ENCODE measurements around the gene PRPSAP1.
"Not testable (repeated sequence)": the region's sequence is repeated elsewhere in the genome, so short reads cannot be mapped to it uniquely, and the experiment has no call there.

The PRPSAP1 gene

DNA sequence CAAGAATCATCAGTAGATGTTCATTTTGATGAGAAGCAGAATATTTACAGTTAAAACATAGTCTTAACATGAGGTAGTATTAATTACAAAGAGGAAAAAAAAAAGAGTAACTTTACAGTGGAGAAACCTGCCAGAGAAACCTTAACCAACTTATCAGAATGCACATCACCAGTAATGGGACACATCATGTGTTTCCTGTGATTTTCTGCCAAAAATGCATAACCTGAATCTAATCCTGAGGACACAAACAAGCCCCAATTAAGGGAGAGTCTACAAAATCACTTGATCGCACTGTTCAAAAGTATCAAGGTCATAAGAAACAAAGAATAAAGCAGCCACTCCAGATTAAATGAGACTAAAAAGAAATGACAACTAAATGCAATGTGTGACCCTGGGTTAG, 27.4 kb downstream of the PRPSAP1 start:
- peaks cover 0 to 5% of the 10 kb centered on the region in 2 donors for H3K4me1 ChIP-seq (ENCODE audit: control insufficient read depth in 2 of 2, insufficient read depth in 2 of 2, low read length in 2 of 2)
- no peaks in the 10 kb centered on the region for H3K9me3 ChIP-seq (ENCODE audit: control insufficient read depth in 2 of 2, low read length in 2 of 2)
- H3K9ac ChIP-seq (ENCODE audit: low read depth in 1 of 2, low read length in 2 of 2), result no peak overlapping the region
- no peak overlapping the region for H3K4me3 ChIP-seq (ENCODE audit: low read length in 2 of 2)
- H3K27me3 ChIP-seq (ENCODE audit: control insufficient read depth in 2 of 2, insufficient read depth in 2 of 2, low read length in 2 of 2), result no peaks in the 10 kb centered on the region
- H3K27ac ChIP-seq (ENCODE audit: low read depth in 2 of 2, low read length in 2 of 2), result no peak overlapping the region
- peaks cover 30 to 34% of the 10 kb centered on the region in 2 donors for H3K36me3 ChIP-seq (ENCODE audit: control insufficient read depth in 2 of 2, insufficient read depth in 2 of 2, low read length in 2 of 2)

GRCh38 chr17:76318586-76318985, 35.1 kb downstream of the PRPSAP1 start:
- peaks cover 10 to 20% of the 10 kb centered on the region in 2 donors for H3K36me3 ChIP-seq (ENCODE audit: control insufficient read depth in 2 of 2, insufficient read depth in 2 of 2, low read length in 2 of 2)
- no peak overlapping the region for H3K27ac ChIP-seq (ENCODE audit: low read depth in 2 of 2, low read length in 2 of 2)
- H3K4me1 ChIP-seq (ENCODE audit: control insufficient read depth in 2 of 2, insufficient read depth in 2 of 2, low read length in 2 of 2), result no peaks in the 10 kb centered on the region
- H3K9me3 ChIP-seq (ENCODE audit: control insufficient read depth in 2 of 2, low read length in 2 of 2), result no peaks in the 10 kb centered on the region
- no peak overlapping the region for H3K4me3 ChIP-seq (ENCODE audit: low read length in 2 of 2)
- no peaks in the 10 kb centered on the region for H3K27me3 ChIP-seq (ENCODE audit: control insufficient read depth in 2 of 2, insufficient read depth in 2 of 2, low read length in 2 of 2)
- H3K9ac ChIP-seq (ENCODE audit: low read depth in 1 of 2, low read length in 2 of 2), result no peak overlapping the region

DNA sequence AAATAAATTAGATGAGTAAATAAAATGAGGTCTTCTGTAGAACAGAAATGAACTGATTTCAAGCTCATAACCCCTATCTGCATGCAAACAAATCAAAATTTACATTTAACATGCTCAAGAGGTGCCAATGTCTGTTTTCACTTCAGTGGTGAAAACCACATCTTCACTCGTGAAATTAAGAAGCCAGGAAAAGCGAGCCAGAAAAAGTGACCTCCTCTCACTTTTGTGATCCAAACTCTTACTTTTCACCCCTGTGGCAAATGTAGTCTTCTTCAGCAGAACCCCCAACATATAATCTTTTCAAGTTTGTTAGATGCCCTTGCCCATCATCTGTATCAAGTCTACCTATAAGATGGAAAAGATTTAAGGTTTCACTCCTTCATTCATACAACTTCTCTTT, 36.2 kb downstream of the PRPSAP1 start:
- Histone ChIP-seq H3K36me3 (ENCODE audit: control insufficient read depth in 2 of 2, insufficient read depth in 2 of 2, low read length in 2 of 2) (peaks cover 17 to 22% of the 10 kb centered on the region in 2 donors), H3K27ac (ENCODE audit: low read depth in 2 of 2, low read length in 2 of 2) (no peak overlapping the region), H3K9ac (ENCODE audit: low read depth in 1 of 2, low read length in 2 of 2) (no peak overlapping the region), H3K27me3 (ENCODE audit: control insufficient read depth in 2 of 2, insufficient read depth in 2 of 2, low read length in 2 of 2) (no peaks in the 10 kb centered on the region), H3K4me1 (ENCODE audit: control insufficient read depth in 2 of 2, insufficient read depth in 2 of 2, low read length in 2 of 2) (no peaks in the 10 kb centered on the region), H3K9me3 (ENCODE audit: control insufficient read depth in 2 of 2, low read length in 2 of 2) (no peaks in the 10 kb centered on the region), H3K4me3 (ENCODE audit: low read length in 2 of 2) (no peak overlapping the region)

DNA sequence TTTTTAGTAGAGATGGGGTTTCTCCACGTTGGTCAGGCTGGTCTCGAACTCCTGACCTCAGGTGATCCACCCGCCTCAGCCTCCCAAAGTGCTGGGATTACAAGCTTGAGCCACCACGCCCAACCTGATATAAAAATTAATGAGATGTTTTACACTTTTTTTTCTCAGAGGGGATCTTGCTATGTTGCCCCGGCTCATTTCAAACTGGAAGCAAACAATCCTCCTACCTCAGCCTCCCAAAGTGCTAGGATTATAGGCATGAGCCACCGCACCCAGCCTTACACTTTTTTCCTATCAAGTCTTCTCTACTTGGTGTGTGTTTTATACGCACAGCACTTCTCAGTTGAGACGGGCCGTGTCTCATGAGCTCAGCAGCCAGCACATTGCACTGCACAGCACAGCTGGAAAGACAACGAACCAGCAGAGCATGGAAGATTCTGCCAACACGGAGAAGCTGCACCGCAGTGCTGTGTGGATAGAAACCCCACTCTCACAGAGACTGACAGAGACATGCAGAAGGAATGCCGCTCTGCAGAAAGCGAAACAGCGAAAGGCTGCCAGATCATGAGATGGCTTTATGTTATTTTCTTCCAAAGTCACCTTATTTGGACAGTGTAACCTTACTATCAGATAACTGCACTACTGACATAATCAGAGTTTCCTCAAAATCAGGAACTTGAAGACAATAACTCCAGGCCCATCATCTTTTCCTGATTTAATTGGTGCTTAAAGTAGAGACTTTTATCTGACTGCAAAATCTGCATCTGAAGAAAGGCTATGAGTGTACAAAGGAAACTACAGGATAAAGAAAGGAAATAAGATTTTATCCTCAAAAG, 39.1 kb downstream of the PRPSAP1 start:
- no peaks in the 10 kb centered on the region for H3K4me1 ChIP-seq (ENCODE audit: control insufficient read depth in 2 of 2, insufficient read depth in 2 of 2, low read length in 2 of 2)
- H3K9me3 ChIP-seq (ENCODE audit: control insufficient read depth in 2 of 2, low read length in 2 of 2), result no peaks in the 10 kb centered on the region
- no peak overlapping the region for H3K27ac ChIP-seq (ENCODE audit: low read depth in 2 of 2, low read length in 2 of 2)
- no peaks in the 10 kb centered on the region for H3K27me3 ChIP-seq (ENCODE audit: control insufficient read depth in 2 of 2, insufficient read depth in 2 of 2, low read length in 2 of 2)
- H3K4me3 ChIP-seq (ENCODE audit: low read length in 2 of 2), result no peak overlapping the region
- no peak overlapping the region for H3K9ac ChIP-seq (ENCODE audit: low read depth in 1 of 2, low read length in 2 of 2)
- H3K36me3 ChIP-seq (ENCODE audit: control insufficient read depth in 2 of 2, insufficient read depth in 2 of 2, low read length in 2 of 2), result peaks cover 24 to 33% of the 10 kb centered on the region in 2 donors

DNA sequence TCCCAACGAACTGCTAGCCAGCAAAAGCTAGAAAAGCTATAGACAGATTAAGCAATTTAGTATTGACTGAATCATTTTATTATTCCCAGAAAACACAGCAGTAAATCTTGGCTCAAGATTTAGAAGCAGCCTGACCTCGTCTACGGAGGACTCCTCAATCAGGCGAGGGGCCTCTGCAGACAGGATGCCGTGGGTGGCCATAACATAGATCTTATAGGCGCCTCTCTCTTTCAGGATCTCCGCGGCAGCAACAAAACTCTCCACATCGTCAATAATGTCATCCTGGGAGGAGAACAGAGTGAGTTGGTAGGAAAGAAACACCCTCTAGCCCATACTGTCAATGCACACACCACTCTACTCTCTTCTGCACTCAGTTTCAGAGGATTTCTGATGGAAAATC, 41.0 kb downstream of the PRPSAP1 start:
- no peaks in the 10 kb centered on the region for H3K9me3 ChIP-seq (ENCODE audit: control insufficient read depth in 2 of 2, low read length in 2 of 2)

GRCh38 chr17:76309461-76309860, 44.3 kb downstream of the PRPSAP1 start:
- peaks cover 18 to 28% of the 10 kb centered on the region in 2 donors for H3K36me3 ChIP-seq (ENCODE audit: control insufficient read depth in 2 of 2, insufficient read depth in 2 of 2, low read length in 2 of 2)
- no peak overlapping the region for H3K9ac ChIP-seq (ENCODE audit: low read depth in 1 of 2, low read length in 2 of 2)
- no peaks in the 10 kb centered on the region for H3K9me3 ChIP-seq (ENCODE audit: control insufficient read depth in 2 of 2, low read length in 2 of 2)
- no peaks in the 10 kb centered on the region for H3K27me3 ChIP-seq (ENCODE audit: control insufficient read depth in 2 of 2, insufficient read depth in 2 of 2, low read length in 2 of 2)
- no peaks in the 10 kb centered on the region for H3K4me1 ChIP-seq (ENCODE audit: control insufficient read depth in 2 of 2, insufficient read depth in 2 of 2, low read length in 2 of 2)
- H3K4me3 ChIP-seq (ENCODE audit: low read length in 2 of 2), result no peak overlapping the region
- H3K27ac ChIP-seq (ENCODE audit: low read depth in 2 of 2, low read length in 2 of 2), result no peak overlapping the region

More for the DNA sequence above, 41.0 kb downstream of the PRPSAP1 start:
- Histone ChIP-seq H3K9ac (ENCODE audit: low read depth in 1 of 2, low read length in 2 of 2) (no peak overlapping the region), H3K36me3 (ENCODE audit: control insufficient read depth in 2 of 2, insufficient read depth in 2 of 2, low read length in 2 of 2) (peaks cover 21 to 30% of the 10 kb centered on the region in 2 donors), H3K4me1 (ENCODE audit: control insufficient read depth in 2 of 2, insufficient read depth in 2 of 2, low read length in 2 of 2) (no peaks in the 10 kb centered on the region), H3K4me3 (ENCODE audit: low read length in 2 of 2) (no peak overlapping the region), H3K27ac (ENCODE audit: low read depth in 2 of 2, low read length in 2 of 2) (no peak overlapping the region), H3K27me3 (ENCODE audit: control insufficient read depth in 2 of 2, insufficient read depth in 2 of 2, low read length in 2 of 2) (no peaks in the 10 kb centered on the region)

DNA sequence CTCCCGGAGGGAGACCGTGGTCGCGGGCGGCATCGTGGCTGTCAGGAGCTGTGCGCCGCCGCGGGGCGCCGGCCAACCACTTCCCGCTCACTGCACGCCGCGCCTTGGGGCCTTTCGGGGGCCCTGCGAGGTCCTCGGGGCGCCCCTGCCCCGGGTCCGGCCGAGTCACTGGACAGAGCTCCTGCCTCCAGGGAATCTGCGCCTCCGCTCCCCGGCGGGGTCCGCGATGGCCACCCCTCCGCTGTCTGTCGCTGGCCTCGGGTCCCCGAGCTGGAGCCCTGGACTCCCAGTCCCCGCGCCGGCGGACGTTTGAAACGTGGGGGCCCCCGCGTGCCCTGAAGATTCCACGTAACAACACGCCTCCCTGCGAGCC, 45.8 kb downstream of the PRPSAP1 start, which contains the start of gene QRICH2:
QRICH2 (minus strand) TSS at position 311 of the 373 bp plus-strand sequence; CDS start at position 33, 278 bp downstream.
- H3K36me3 ChIP-seq (ENCODE audit: control insufficient read depth in 2 of 2, insufficient read depth in 2 of 2, low read length in 2 of 2), result peaks cover 7 to 20% of the 10 kb centered on the region in 2 donors
- no peaks in the 10 kb centered on the region for H3K27me3 ChIP-seq (ENCODE audit: control insufficient read depth in 2 of 2, insufficient read depth in 2 of 2, low read length in 2 of 2)
- H3K9me3 ChIP-seq (ENCODE audit: control insufficient read depth in 2 of 2, low read length in 2 of 2), result no peaks in the 10 kb centered on the region
- no peak within 1 kb of the TSS for H3K4me3 ChIP-seq (ENCODE audit: low read length in 2 of 2)
- no peak within 1 kb of the TSS for H3K27ac ChIP-seq (ENCODE audit: low read depth in 2 of 2, low read length in 2 of 2)
- H3K4me1 ChIP-seq (ENCODE audit: control insufficient read depth in 2 of 2, insufficient read depth in 2 of 2, low read length in 2 of 2), result peaks cover 0 to 3% of the 10 kb centered on the region in 2 donors
- no peak within 1 kb of the TSS for H3K9ac ChIP-seq (ENCODE audit: low read depth in 1 of 2, low read length in 2 of 2)

GRCh38 chr17:76307299-76307965, 46.3 kb downstream of the PRPSAP1 start:
- H3K36me3 ChIP-seq (ENCODE audit: control insufficient read depth in 2 of 2, insufficient read depth in 2 of 2, low read length in 2 of 2), result peaks cover 2 to 15% of the 10 kb centered on the region in 2 donors

GRCh38 chr17:76305135-76305454, 48.6 kb downstream of the PRPSAP1 start:
- not testable (repeated sequence) for H3K27ac ChIP-seq (ENCODE audit: low read depth in 2 of 2, low read length in 2 of 2)

More at GRCh38 chr17:76307299-76307965, 46.3 kb downstream of the PRPSAP1 start:
- Histone ChIP-seq H3K4me1 (ENCODE audit: control insufficient read depth in 2 of 2, insufficient read depth in 2 of 2, low read length in 2 of 2) (peaks cover 0 to 3% of the 10 kb centered on the region in 2 donors), H3K27ac (ENCODE audit: low read depth in 2 of 2, low read length in 2 of 2) (no peak overlapping the region), H3K27me3 (ENCODE audit: control insufficient read depth in 2 of 2, insufficient read depth in 2 of 2, low read length in 2 of 2) (no peaks in the 10 kb centered on the region), H3K4me3 (ENCODE audit: low read length in 2 of 2) (no peak overlapping the region), H3K9me3 (ENCODE audit: control insufficient read depth in 2 of 2, low read length in 2 of 2) (no peaks in the 10 kb centered on the region), H3K9ac (ENCODE audit: low read depth in 1 of 2, low read length in 2 of 2) (no peak overlapping the region)

More at GRCh38 chr17:76305135-76305454, 48.6 kb downstream of the PRPSAP1 start:
- H3K36me3 ChIP-seq (ENCODE audit: control insufficient read depth in 2 of 2, insufficient read depth in 2 of 2, low read length in 2 of 2); H3K27me3 ChIP-seq (ENCODE audit: control insufficient read depth in 2 of 2, insufficient read depth in 2 of 2, low read length in 2 of 2); H3K9ac ChIP-seq (ENCODE audit: low read depth in 1 of 2, low read length in 2 of 2); H3K4me1 ChIP-seq (ENCODE audit: control insufficient read depth in 2 of 2, insufficient read depth in 2 of 2, low read length in 2 of 2); H3K9me3 ChIP-seq (ENCODE audit: control insufficient read depth in 2 of 2, low read length in 2 of 2); H3K4me3 ChIP-seq (ENCODE audit: low read length in 2 of 2): not testable (repeated sequence)
